Measurements from ENCODE around the gene MTMR3. TPM values are rescaled to one million over a fixed set of nuclear protein-coding genes. Genes with fewer than 3 reads are reported as not detected.
A peak's percentile ranks its signal among the peaks of the same experiment; 100 is the strongest.
"Not testable (repeated sequence)": the region's sequence is repeated elsewhere in the genome, so short reads cannot be mapped to it uniquely, and the experiment has no call there.

The MTMR3 gene
- total and polyA plus RNA-seq, 8 donors: 37.4 to 55.4 (median 44.9) TPM

- no peaks in the 10 kb centered on the region for H3K4me1 ChIP-seq
- no peak overlapping the region for H3K4me3 ChIP-seq
- intact Hi-C loops (cut with DNase I): no loop called here
- DNase-seq: peak in 1 of 4 donors; percentile 24
- ATAC-seq: peak; percentile 92
- no peaks in the 10 kb centered on the region for H3K36me3 ChIP-seq
- H3K27ac ChIP-seq: no peak overlapping the region
- TF ChIP-seq CTCF (IDR thresholded peaks at IDR 0.05): no peak
- H3K27me3 ChIP-seq: no peaks in the 10 kb centered on the region
- peaks cover 0 to 4% of the 10 kb centered on the region in 2 donors for H3K9me3 ChIP-seq
Measured at GRCh38 chr22:30056015-30056414, 173.0 kb downstream of the MTMR3 start.

- TF ChIP-seq CTCF (IDR thresholded peaks at IDR 0.05): no peak
- intact Hi-C loops (cut with DNase I): no loop called here
- H3K36me3 ChIP-seq: no peaks in the 10 kb centered on the region
- H3K9me3 ChIP-seq: peaks cover 0 to 4% of the 10 kb centered on the region in 2 donors
- no peak overlapping the region for H3K4me3 ChIP-seq
- no peak overlapping the region for H3K27ac ChIP-seq
- H3K4me1 ChIP-seq: no peaks in the 10 kb centered on the region
- no peak for ATAC-seq
- DNase-seq: no peak
- H3K27me3 ChIP-seq: no peaks in the 10 kb centered on the region
Measured at GRCh38 chr22:30057375-30057774, 174.4 kb downstream of the MTMR3 start.

- H3K36me3 ChIP-seq; ATAC-seq; H3K27me3 ChIP-seq; H3K4me3 ChIP-seq; H3K4me1 ChIP-seq; DNase-seq; H3K27ac ChIP-seq; intact Hi-C loops (cut with DNase I): not testable (repeated sequence)
- H3K9me3 ChIP-seq: peaks cover 0 to 13% of the 10 kb centered on the region in 2 donors
Measured at GRCh38 chr22:30059346-30060020, 176.5 kb downstream of the MTMR3 start.

GRCh38 chr22:30061094-30061493, 178.1 kb downstream of the MTMR3 start:
- ATAC-seq; H3K27ac ChIP-seq; H3K36me3 ChIP-seq; H3K4me1 ChIP-seq; H3K27me3 ChIP-seq; H3K4me3 ChIP-seq; DNase-seq; intact Hi-C loops (cut with DNase I): not testable (repeated sequence)
- H3K9me3 ChIP-seq: peaks cover 0 to 24% of the 10 kb centered on the region in 2 donors

- Histone ChIP-seq H3K9me3 (peaks cover 0 to 24% of the 10 kb centered on the region in 2 donors), H3K4me1 (no peaks in the 10 kb centered on the region), H3K27ac (no peak overlapping the region), H3K36me3 (no peaks in the 10 kb centered on the region), H3K27me3 (no peaks in the 10 kb centered on the region), H3K4me3 (no peak overlapping the region)
- TF ChIP-seq CTCF (IDR thresholded peaks at IDR 0.05): no peak
- ATAC-seq (no peak), DNase-seq (no peak)
- intact Hi-C loops (cut with DNase I): no loop called here
Measured at GRCh38 chr22:30062259-30062658, 179.3 kb downstream of the MTMR3 start.

- no peak overlapping the region for H3K27ac ChIP-seq
- peaks cover 0 to 20% of the 10 kb centered on the region in 2 donors for H3K9me3 ChIP-seq
- no peak for TF ChIP-seq CTCF (IDR thresholded peaks at IDR 0.05)
- DNase-seq (no peak), ATAC-seq (no peak)
- intact Hi-C loops (cut with DNase I): no loop called here
- no peaks in the 10 kb centered on the region for H3K27me3 ChIP-seq
- H3K4me3 ChIP-seq: no peak overlapping the region
- H3K36me3 ChIP-seq: no peaks in the 10 kb centered on the region
- no peaks in the 10 kb centered on the region for H3K4me1 ChIP-seq
Measured at GRCh38 chr22:30062950-30063349, 180.0 kb downstream of the MTMR3 start.

Measured in left lung (tissue), 10 donors.